Spleen (tissue), 11 donors: ENCODE measurements around the gene TFG. TPM values are rescaled to one million over a fixed set of nuclear protein-coding genes. Genes with fewer than 3 reads are reported as not detected.

Experiments used
- DNase-seq: peaks from one replicate; pipeline ENCODE4 v3.0.0-alpha.2; 2020
- H3K27ac ChIP-seq, 8 donors: fragments of 200-600 bp; sonication (generic) in 7 of 8; 1 replicate in 4 of 8; 2 replicates in 4 of 8; pipeline versions ENCODE4 v1.5.0 to v1.8.0; 2016 to 2021; ENCODE audit warnings: inconsistent platforms in 4 of 8, mild to moderate bottlenecking in 4 of 8, moderate library complexity in 1 of 8
- H3K27me3 ChIP-seq, 7 donors: fragments of 200-600 bp; sonication (generic) in 6 of 7; replicated peaks in 1 of 7; 1 replicate in 4 of 7; 2 replicates in 3 of 7; pipeline versions ENCODE4 v1.5.0 to v1.8.0; 2016 to 2021; ENCODE audit warnings: inconsistent platforms in 3 of 7, mild to moderate bottlenecking in 1 of 7
- H3K36me3 ChIP-seq, 6 donors: fragments of 200-600 bp; sonication (generic) in 5 of 6; 1 replicate in 4 of 6; 2 replicates in 2 of 6; pipeline versions ENCODE4 v1.5.0 to v1.8.0; 2016 to 2021; ENCODE audit warnings: inconsistent platforms in 2 of 6
- H3K4me1 ChIP-seq, 6 donors: fragments of 200-600 bp; sonication (generic) in 5 of 6; 1 replicate in 3 of 6; 2 replicates in 3 of 6; pipeline versions ENCODE4 v1.5.0 to v1.8.0; 2016 to 2021; ENCODE audit warnings: inconsistent platforms in 3 of 6
- H3K4me3 ChIP-seq, 8 donors: fragments of 200-600 bp; sonication (generic) in 7 of 8; 1 replicate in 4 of 8; 2 replicates in 4 of 8; pipeline versions ENCODE4 v1.5.0 to v1.8.0; 2016 to 2021; ENCODE audit warnings: inconsistent platforms in 4 of 8, mild to moderate bottlenecking in 4 of 8, moderate library complexity in 2 of 8
- H3K9me3 ChIP-seq, 8 donors: fragments of 200-600 bp; sonication (generic) in 7 of 8; 1 replicate in 4 of 8; 2 replicates in 4 of 8; pipeline versions ENCODE4 v1.5.0 to v1.8.0; 2016 to 2021; ENCODE audit warnings: inconsistent platforms in 4 of 8
- CTCF ChIP-seq, 11 experiments: fragments of 200-600 bp in 7 of 11; fragments of 450-650 bp in 4 of 11; sonication (generic) in 4 of 11; IDR thresholded peaks in 8 of 11; conservative IDR thresholded peaks in 3 of 11; 1 replicate in 7 of 11; 2 replicates in 4 of 11; pipeline versions ENCODE4 v1.4.0 to v1.8.0; 2016 to 2021; ENCODE audit warnings: antibody characterized with exemption in 11 of 11, inconsistent platforms in 4 of 11, mild to moderate bottlenecking in 1 of 11
- POLR2A ChIP-seq, 3 donors: fragments of 450-650 bp; IDR thresholded peaks; one replicate each; pipeline ENCODE4 v1.5.1; 2017; ENCODE audit warnings: antibody characterized with exemption in 3 of 3, mild to moderate bottlenecking in 1 of 3
- POLR2AphosphoS5 ChIP-seq, 3 donors: sonication (generic); formaldehyde crosslinking; IDR thresholded peaks; one replicate each; pipeline ENCODE4 v1.5.1; 2017; ENCODE audit warnings: antibody characterized with exemption in 3 of 3
- WGBS, 5 donors: extraction: QIAGEN DNeasy Blood & Tissue Kit in 3 of 5; methylation state at CpG; one replicate each; pipeline versions ENCODE4 v1.1.5 to v1.1.7; 2013 to 2018; 5-methylcytosine and 5-hydroxymethylcytosine counted together
- intact Hi-C: fragments of 100-400 bp; cut with DNase I; formaldehyde crosslinking; loops from one replicate; pipeline ENCODE4 v1.15.0; 2023; ENCODE audit warnings: low total_unique reads
- polyA plus RNA-seq, 3 donors: library from polyadenylated mRNA; stranded (reverse); fragments of 200-250 nt; gene quantifications; one replicate each; pipeline ENCODE4 v1.2.1, GENCODE V29; 2013
- total RNA-seq, 7 donors: library from RNA; depleted of rRNA in 3 of 7; stranded (reverse); fragments of >200 nt in 3 of 7; fragmentation: NEBNext Ultra II Directional in 4 of 7; extraction: Animal tissue kit (Norgen Biotek cat#: 25700) in 4 of 7; gene quantifications; one replicate each; pipeline versions ENCODE4 v1.1.0 to v1.2.1, GENCODE V29; 2016 to 2021
- donor health status: healthy with polysubstance abuse.
- donor health status: DM: no; HTN: no; CAD: no; lungs with moderate emphysema.
- donor health status: DM: no; HTN: no; CAD: no.
- donor health status: Bipolar disorder and iron deficiency.
- donor health status: healthy.
- donor health status: DM: no; HTN: no; CAD: no.
- donor health status: DM: yes; HTN: yes; CAD: no.

The TFG gene
- total and polyA plus RNA-seq, 10 donors: 28.0 to 70.8 (median 56.4) TPM

DNA sequence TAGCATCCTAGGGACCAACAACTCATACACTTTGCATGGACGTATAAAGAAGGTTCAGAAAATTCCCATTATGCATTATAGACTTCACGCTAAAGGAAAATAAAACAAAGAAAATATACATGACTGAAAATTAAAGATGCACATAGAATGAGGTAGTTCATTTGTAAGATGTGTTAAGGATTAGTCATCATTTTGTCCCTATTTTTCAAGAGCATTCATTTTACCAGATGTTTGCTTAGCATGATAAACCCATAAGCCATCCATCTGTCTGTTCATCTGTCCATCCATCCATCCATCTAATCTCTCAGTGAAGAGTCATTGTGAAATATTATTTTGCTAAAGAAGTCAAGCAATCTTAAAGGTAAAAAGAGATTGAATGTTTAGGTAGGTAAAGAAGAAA lies 80.3 kb downstream of the TFG start:
- no peak for DNase-seq
- Histone ChIP-seq H3K9me3 (peaks cover 0 to 18% (median 11%) of the 10 kb centered on the region in 8 donors), H3K27me3 (no peaks in the 10 kb centered on the region), H3K27ac (no peak overlapping the region), H3K36me3 (no peaks in the 10 kb centered on the region), H3K4me1 (no peaks in the 10 kb centered on the region), H3K4me3 (no peak overlapping the region)
- WGBS, 5 donors: 90 to 98% (median 93%) methylated on average over 2 of the region's 2 CpGs
- intact Hi-C loops: no loop called here
- no peak for TF ChIP-seq POLR2AphosphoS5 (IDR thresholded peaks at IDR 0.05)
- no peak for TF ChIP-seq CTCF (IDR thresholded peaks at IDR 0.05 in 8 of 11, conservative IDR thresholded peaks at IDR 0.05 in 3 of 11)
- TF ChIP-seq POLR2A (IDR thresholded peaks at IDR 0.05): no peak

DNA sequence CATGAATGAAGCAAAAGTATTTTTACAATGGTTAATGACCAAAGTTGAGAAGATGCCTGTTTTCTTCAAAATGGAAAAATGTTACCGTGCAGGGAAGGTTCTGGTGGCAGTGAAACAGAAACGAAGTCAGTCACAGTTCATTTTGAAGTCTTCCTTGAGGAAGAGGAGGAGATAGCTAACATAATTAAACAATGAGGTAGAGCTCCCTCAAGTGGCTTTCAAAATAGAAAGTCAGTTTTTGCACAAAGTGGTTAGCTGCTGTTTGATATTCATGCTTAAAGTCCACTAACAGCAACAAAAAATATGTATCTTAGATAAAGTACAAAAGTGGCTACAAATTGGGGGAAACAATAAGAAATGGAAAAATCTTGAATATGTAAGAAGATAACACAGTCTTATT lies 87.3 kb downstream of the TFG start:
- Histone ChIP-seq H3K27me3 (no peaks in the 10 kb centered on the region), H3K4me1 (peaks cover 0 to 7% (median 0%) of the 10 kb centered on the region in 6 donors), H3K27ac (no peak overlapping the region), H3K4me3 (no peak overlapping the region), H3K9me3 (no peaks in the 10 kb centered on the region), H3K36me3 (no peaks in the 10 kb centered on the region)
- WGBS, 5 donors: 2 to 9% (median 6%) methylated on average over 2 of the region's 2 CpGs
- intact Hi-C loops: no loop called here
- peak in 3 of 11 experiments; percentile 7 to 21 (median 19) for TF ChIP-seq CTCF (IDR thresholded peaks at IDR 0.05 in 8 of 11, conservative IDR thresholded peaks at IDR 0.05 in 3 of 11)
- TF ChIP-seq POLR2AphosphoS5 (IDR thresholded peaks at IDR 0.05): no peak
- DNase-seq: no peak

DNA sequence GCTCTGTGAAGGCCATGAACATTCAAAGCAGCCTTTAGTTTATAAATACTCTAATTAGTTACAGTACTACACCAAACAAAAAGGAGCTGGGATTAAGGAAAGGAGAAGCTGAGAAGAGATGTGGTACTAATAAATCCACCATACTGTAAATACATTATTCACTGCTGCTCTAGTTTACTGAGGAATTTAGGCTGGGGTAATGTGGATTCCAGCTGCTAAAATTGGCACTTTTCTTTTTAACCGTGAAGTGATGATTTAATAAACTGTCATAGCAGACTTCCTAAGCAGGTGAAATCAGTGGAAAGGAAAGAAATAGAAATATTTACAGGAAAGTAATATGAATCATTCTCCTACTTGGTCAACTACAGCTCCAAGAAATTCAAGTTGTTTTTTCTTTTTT lies 88.7 kb downstream of the TFG start:
- Histone ChIP-seq H3K4me3 (no peak overlapping the region), H3K4me1 (peaks cover 0 to 7% (median 0%) of the 10 kb centered on the region in 6 donors), H3K27me3 (no peaks in the 10 kb centered on the region), H3K36me3 (no peaks in the 10 kb centered on the region), H3K9me3 (no peaks in the 10 kb centered on the region), H3K27ac (no peak overlapping the region)
- 76 to 93% (median 82%) methylated on average over 1 of the region's 1 CpG for WGBS, 5 donors
- TF ChIP-seq CTCF (IDR thresholded peaks at IDR 0.05 in 8 of 11, conservative IDR thresholded peaks at IDR 0.05 in 3 of 11) (no peak), POLR2AphosphoS5 (IDR thresholded peaks at IDR 0.05) (no peak), POLR2A (IDR thresholded peaks at IDR 0.05) (no peak)
- no peak for DNase-seq
- intact Hi-C loops: no loop called here

Other genes starting within 250 kb of the TFG start
- 10 to 100 TPM in 2 of 7 donors, 1 to 10 TPM in 5; 4.4 to 13.4 (median 6.3) TPM for gene TMEM45A, start 216.9 kb upstream of the TFG start, total RNA-seq
- gene TMEM45A, start 216.9 kb upstream of the TFG start, polyA plus RNA-seq: 1 to 10 TPM; 1.2 to 3.7 (median 1.9) TPM
- not detected for gene ADGRG7, start 99.9 kb upstream of the TFG start, total RNA-seq
- gene ADGRG7, start 99.9 kb upstream of the TFG start, polyA plus RNA-seq: not detected